ENCODE data around the gene ARL16.

ARL16 gene

DNA sequence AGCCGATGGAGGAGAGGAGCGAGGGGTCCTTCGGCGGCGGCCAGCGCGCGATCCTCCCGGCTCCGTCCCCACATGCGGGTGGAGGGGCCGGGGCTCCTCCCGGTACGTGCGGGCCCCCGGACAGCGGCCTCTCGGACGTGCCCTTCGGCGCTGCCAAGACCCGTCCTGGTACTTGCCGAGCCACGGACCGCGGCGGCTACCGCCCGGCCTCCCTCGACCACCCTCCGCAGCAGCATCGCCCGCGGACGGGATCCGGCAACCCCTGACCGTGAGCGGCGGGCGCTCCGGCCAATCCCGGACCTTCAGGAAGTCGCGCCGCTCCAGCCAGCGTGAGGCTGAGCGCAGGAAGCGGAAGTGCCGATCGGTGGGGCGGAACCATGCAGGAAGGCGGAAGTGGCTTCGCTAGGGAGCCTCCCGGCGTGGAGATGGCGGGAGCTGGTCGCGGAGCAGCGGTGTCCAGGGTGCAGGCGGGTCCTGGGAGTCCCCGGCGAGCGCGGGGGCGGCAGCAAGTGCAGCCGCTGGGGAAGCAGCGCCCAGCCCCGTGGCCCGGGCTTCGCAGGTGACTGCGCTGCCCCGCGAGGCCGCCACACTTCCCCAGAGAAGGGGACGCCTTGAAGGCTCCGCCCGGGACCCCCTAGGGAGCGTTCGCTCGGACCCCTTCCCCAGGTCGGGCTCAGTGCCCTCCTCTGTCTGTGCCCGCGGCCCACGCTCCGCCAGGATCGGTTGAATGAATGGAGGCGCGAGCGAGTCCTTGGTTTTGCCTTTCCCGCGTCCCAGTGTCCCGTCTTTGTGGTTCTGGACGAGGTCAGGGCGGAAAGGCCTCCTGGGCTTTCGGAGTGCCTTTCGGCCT is 17.0 kb downstream of the ARL16 start, which contains the start of the genes CCDC137 and OXLD1:
TSS of gene CCDC137 (plus strand) at position 396 of the 850 bp plus-strand sequence. CDS start at position 426, 30 bp downstream.
TSS of gene OXLD1 (minus strand) at position 264 of the 850 bp plus-strand sequence. CDS start at position 236, 28 bp downstream.
- Histone ChIP-seq H3K4me3 (ENCODE audit: low read length) (peak within 1 kb of the TSS; percentile 89), H4K20me1 (ENCODE audit: insufficient read depth, low read length) (no peaks in the 10 kb centered on the region), H3K4me2 (ENCODE audit: low read depth, low read length) (peak within 1 kb of the TSS; percentile 98), H3K27ac (ENCODE audit: low read length) (peak within 1 kb of the TSS; percentile 51), H3K27me3 (replicated peaks; ENCODE audit: insufficient read depth, low read length) (no peaks in the 10 kb centered on the region), H3K9me2 (replicated peaks; ENCODE audit: insufficient read depth, low read length) (no peaks in the 10 kb centered on the region), H3K36me3 (replicated peaks; ENCODE audit: insufficient read depth, low read length) (no peaks in the 10 kb centered on the region), H3K79me2 (ENCODE audit: low read length) (peaks cover 39% of the 10 kb centered on the region), H3K4me1 (ENCODE audit: low read length) (peaks cover 5% of the 10 kb centered on the region; the same call in 1 of the 2 replicates), H2AFZ (ENCODE audit: low read length) (peak within 1 kb of the TSS; percentile 86), H3F3A (ENCODE audit: insufficient read depth, low read length) (no peaks in the 10 kb centered on the region), H3K9me3 (replicated peaks; ENCODE audit: insufficient read depth, low read length) (no peaks in the 10 kb centered on the region), H3K9ac (ENCODE audit: low read length) (peak within 1 kb of the TSS; percentile 97)
- no peak for TF ChIP-seq EZH2 (optimal IDR thresholded peaks at IDR 0.05; ENCODE audit: low read depth, low read length)
- TF ChIP-seq, protein P1, sequence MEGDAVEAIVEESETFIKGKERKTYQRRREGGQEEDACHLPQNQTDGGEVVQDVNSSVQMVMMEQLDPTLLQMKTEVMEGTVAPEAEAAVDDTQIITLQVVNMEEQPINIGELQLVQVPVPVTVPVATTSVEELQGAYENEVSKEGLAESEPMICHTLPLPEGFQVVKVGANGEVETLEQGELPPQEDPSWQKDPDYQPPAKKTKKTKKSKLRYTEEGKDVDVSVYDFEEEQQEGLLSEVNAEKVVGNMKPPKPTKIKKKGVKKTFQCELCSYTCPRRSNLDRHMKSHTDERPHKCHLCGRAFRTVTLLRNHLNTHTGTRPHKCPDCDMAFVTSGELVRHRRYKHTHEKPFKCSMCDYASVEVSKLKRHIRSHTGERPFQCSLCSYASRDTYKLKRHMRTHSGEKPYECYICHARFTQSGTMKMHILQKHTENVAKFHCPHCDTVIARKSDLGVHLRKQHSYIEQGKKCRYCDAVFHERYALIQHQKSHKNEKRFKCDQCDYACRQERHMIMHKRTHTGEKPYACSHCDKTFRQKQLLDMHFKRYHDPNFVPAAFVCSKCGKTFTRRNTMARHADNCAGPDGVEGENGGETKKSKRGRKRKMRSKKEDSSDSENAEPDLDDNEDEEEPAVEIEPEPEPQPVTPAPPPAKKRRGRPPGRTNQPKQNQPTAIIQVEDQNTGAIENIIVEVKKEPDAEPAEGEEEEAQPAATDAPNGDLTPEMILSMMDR (IDR thresholded peaks at IDR 0.05; ENCODE audit: low read length): no peak
- no peak for TF ChIP-seq EZH2phosphoT487 (IDR thresholded peaks at IDR 0.05; ENCODE audit: low read length)
- DNase-seq: peak; percentile 97

GRCh38 chr17:81666092-81666341 is 17.6 kb downstream of the ARL16 start:
- no peak for DNase-seq
- Histone ChIP-seq H3K4me3 (ENCODE audit: low read length) (peak overlapping the region; percentile 89), H3K4me2 (ENCODE audit: low read depth, low read length) (peak overlapping the region; percentile 84), H3K27me3 (replicated peaks; ENCODE audit: insufficient read depth, low read length) (no peaks in the 10 kb centered on the region), H3K36me3 (replicated peaks; ENCODE audit: insufficient read depth, low read length) (no peaks in the 10 kb centered on the region), H3F3A (ENCODE audit: insufficient read depth, low read length) (no peaks in the 10 kb centered on the region), H3K9me2 (replicated peaks; ENCODE audit: insufficient read depth, low read length) (no peaks in the 10 kb centered on the region), H2AFZ (ENCODE audit: low read length) (peak overlapping the region; percentile 86), H3K4me1 (ENCODE audit: low read length) (peaks cover 5% of the 10 kb centered on the region; the same call in 1 of the 2 replicates), H3K79me2 (ENCODE audit: low read length) (peaks cover 39% of the 10 kb centered on the region), H4K20me1 (ENCODE audit: insufficient read depth, low read length) (no peaks in the 10 kb centered on the region), H3K27ac (ENCODE audit: low read length) (no peak overlapping the region; the same call in 1 of the 2 replicates), H3K9me3 (replicated peaks; ENCODE audit: insufficient read depth, low read length) (no peaks in the 10 kb centered on the region), H3K9ac (ENCODE audit: low read length) (peak overlapping the region; percentile 97)
- TF ChIP-seq EZH2phosphoT487 (IDR thresholded peaks at IDR 0.05; ENCODE audit: low read length) (no peak), EZH2 (optimal IDR thresholded peaks at IDR 0.05; ENCODE audit: low read depth, low read length) (no peak)
- TF ChIP-seq, protein P1 (IDR thresholded peaks at IDR 0.05; ENCODE audit: low read length): no peak

GRCh38 chr17:81665205-81666091 is 18.1 kb downstream of the ARL16 start:
- Histone ChIP-seq H2AFZ (ENCODE audit: low read length) (peak overlapping the region; percentile 86), H3K79me2 (ENCODE audit: low read length) (peaks cover 39% of the 10 kb centered on the region), H3F3A (ENCODE audit: insufficient read depth, low read length) (no peaks in the 10 kb centered on the region), H3K9me3 (replicated peaks; ENCODE audit: insufficient read depth, low read length) (no peaks in the 10 kb centered on the region), H3K27ac (ENCODE audit: low read length) (no peak overlapping the region), H3K36me3 (replicated peaks; ENCODE audit: insufficient read depth, low read length) (no peaks in the 10 kb centered on the region), H3K4me2 (ENCODE audit: low read depth, low read length) (peak overlapping the region; percentile 84), H3K9ac (ENCODE audit: low read length) (peak overlapping the region; percentile 97), H3K9me2 (replicated peaks; ENCODE audit: insufficient read depth, low read length) (no peaks in the 10 kb centered on the region), H4K20me1 (ENCODE audit: insufficient read depth, low read length) (no peaks in the 10 kb centered on the region), H3K4me3 (ENCODE audit: low read length) (peak overlapping the region; percentile 89), H3K27me3 (replicated peaks; ENCODE audit: insufficient read depth, low read length) (no peaks in the 10 kb centered on the region), H3K4me1 (ENCODE audit: low read length) (peaks cover 5% of the 10 kb centered on the region; the same call in 1 of the 2 replicates)
- peak; percentile 23 for DNase-seq
- TF ChIP-seq, protein P1 (IDR thresholded peaks at IDR 0.05; ENCODE audit: low read length): no peak
- TF ChIP-seq EZH2 (optimal IDR thresholded peaks at IDR 0.05; ENCODE audit: low read depth, low read length) (no peak), EZH2phosphoT487 (IDR thresholded peaks at IDR 0.05; ENCODE audit: low read length) (no peak)
